Fibroblast of lung (primary cell): ENCODE results near the gene HSF5.

ENCODE experiments used
- CTCF ChIP-seq, 2 donors: IDR thresholded peaks in 1 of 2; conservative IDR thresholded peaks in 1 of 2; 1 replicate in 1 of 2; 2 replicates in 1 of 2; pipeline ENCODE4 v1.5.1; 2011 to 2012; ENCODE audit warnings: low read length in 2 of 2, control low read depth in 1 of 2, inconsistent platforms in 1 of 2, low read depth in 1 of 2, mild to moderate bottlenecking in 1 of 2
- EZH2 ChIP-seq: IDR thresholded peaks from 2 replicates; pipeline ENCODE4 v1.5.1; 2012; ENCODE audit warnings: low read length, control low read depth, mild to moderate bottlenecking; ENCODE audit errors: missing control alignments

DNA sequence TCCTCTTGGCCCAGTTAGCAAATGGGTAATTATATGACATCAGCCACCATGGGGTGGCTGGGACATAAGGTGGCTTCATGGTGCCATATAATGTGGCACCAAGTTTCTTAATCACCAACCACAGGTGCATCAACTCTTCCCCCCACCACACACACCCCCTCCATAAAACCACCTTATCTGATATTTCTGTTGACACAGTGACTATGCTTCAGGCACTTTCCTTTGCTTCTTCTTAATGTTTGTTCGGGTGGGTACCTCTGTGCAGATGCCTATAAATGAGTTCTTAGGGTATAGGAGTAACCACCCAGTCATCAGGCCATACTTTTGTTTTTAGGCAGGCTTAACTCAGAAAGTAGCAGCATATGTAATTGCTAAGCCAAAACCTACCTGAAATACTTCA, 100.4 kb downstream of the HSF5 start:
- TF ChIP-seq CTCF (conservative IDR thresholded peaks at IDR 0.05 in 1 of 2, IDR thresholded peaks at IDR 0.05 in 1 of 2; ENCODE audit: low read depth in 1 of 2, low read length in 2 of 2) (no peak), EZH2 (no peak)
